DMS 273 (cell line): ENCODE results near the gene AKIRIN2.

Source experiments
- DNase-seq: peaks from one replicate; lab custom pipeline; 2025; ENCODE audit not compliant: unreplicated experiment; lab: John Stamatoyannopoulos, UW

Gene AKIRIN2

GRCh38 chr6:87656857-87657256 is 45.2 kb downstream of the AKIRIN2 start:
- DNase-seq: no peak

GRCh38 chr6:87655824-87656223 is 46.2 kb downstream of the AKIRIN2 start:
- DNase-seq: no peak

GRCh38 chr6:87654875-87655454 is 47.1 kb downstream of the AKIRIN2 start:
- DNase-seq: no peak

- no peak for DNase-seq
Observed at GRCh38 chr6:87654122-87654521, 47.9 kb downstream of the AKIRIN2 start.

- DNase-seq: no peak
Observed at GRCh38 chr6:87653074-87653962, 48.7 kb downstream of the AKIRIN2 start.

GRCh38 chr6:87645080-87645479 is 57.0 kb downstream of the AKIRIN2 start:
- DNase-seq: no peak

- no peak for DNase-seq
Observed at GRCh38 chr6:87641065-87641692, 60.9 kb downstream of the AKIRIN2 start.

GRCh38 chr6:87639373-87639772 is 62.7 kb downstream of the AKIRIN2 start:
- no peak for DNase-seq

GRCh38 chr6:87637106-87637505 is 64.9 kb downstream of the AKIRIN2 start:
- DNase-seq: no peak

GRCh38 chr6:87636315-87636714 is 65.7 kb downstream of the AKIRIN2 start:
- no peak for DNase-seq

- DNase-seq: no peak
Observed at GRCh38 chr6:87633851-87634250, 68.2 kb downstream of the AKIRIN2 start.

GRCh38 chr6:87630746-87631145 is 71.3 kb downstream of the AKIRIN2 start:
- DNase-seq: no peak

- no peak for DNase-seq
Observed at GRCh38 chr6:87628881-87629280, 73.2 kb downstream of the AKIRIN2 start.

GRCh38 chr6:87628424-87628823 is 73.6 kb downstream of the AKIRIN2 start:
- no peak for DNase-seq
